Ovary (tissue), 3 donors: ENCODE measurements around the gene NELL1.

Experiments
- CTCF ChIP-seq, 3 donors: fragments of 450-650 bp in 2 of 3; fragments of 200-600 bp in 1 of 3; IDR thresholded peaks; one replicate each; pipeline versions ENCODE4 v1.5.1 to v1.8.0; 2016 to 2022; ENCODE audit warnings: antibody characterized with exemption in 3 of 3, mild to moderate bottlenecking in 1 of 3
- EP300 ChIP-seq: sonication (generic); formaldehyde crosslinking; IDR thresholded peaks from one replicate; pipeline ENCODE4 v1.6.1; 2017; ENCODE audit warnings: antibody characterized with exemption
- POLR2A ChIP-seq: fragments of 450-650 bp; IDR thresholded peaks from one replicate; pipeline ENCODE4 v1.6.1; 2017; ENCODE audit warnings: antibody characterized with exemption, mild to moderate bottlenecking, moderate library complexity
- donor health status: DM: no; HTN: no; CAD: no.

- no peak for TF ChIP-seq CTCF (IDR thresholded peaks at IDR 0.05)
- TF ChIP-seq POLR2A, result no peak
- no peak for TF ChIP-seq EP300
Measured at GRCh38 chr11:20874358-20874757, 205.0 kb downstream of the NELL1 start.
